Erythroblast (primary cell): Measurements from ENCODE around the gene TRAPPC14.

Experiments used
- GATA1 ChIP-seq: IDR thresholded peaks from 2 replicates; pipeline ENCODE4 v1.6.1; 2011; ENCODE audit warnings: low read depth, mild to moderate bottlenecking, control low read depth, low read length, moderate library complexity
- POLR2A ChIP-seq: IDR thresholded peaks from 2 replicates; pipeline ENCODE4 v1.6.1; 2011; ENCODE audit warnings: mild to moderate bottlenecking, low read length

DNA sequence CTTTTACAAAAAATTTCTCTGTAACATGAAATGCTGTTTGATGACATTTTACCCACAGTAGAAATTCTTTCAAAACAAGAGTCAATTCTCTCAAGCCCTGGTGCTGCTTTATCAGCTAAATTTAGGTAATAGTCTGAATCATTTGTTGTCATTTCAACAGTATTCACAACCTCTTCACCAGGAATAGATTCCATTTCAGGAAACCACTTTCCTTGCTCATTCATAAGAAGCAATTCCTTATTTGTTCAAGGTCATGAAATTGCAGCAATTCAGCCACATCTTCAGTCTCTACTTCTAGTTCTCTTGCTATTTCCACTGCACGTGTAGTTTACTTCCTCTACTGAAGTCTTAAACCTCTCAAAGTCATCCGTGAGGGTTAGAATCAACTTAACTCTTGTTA is 33.3 kb upstream of the TRAPPC14 start:
- TF ChIP-seq POLR2A = no peak
- TF ChIP-seq GATA1 = no peak
